ENCODE measurements around the gene PROX1.
"Not testable (repeated sequence)": the region's sequence is repeated elsewhere in the genome, so short reads cannot be mapped to it uniquely, and the experiment has no call there.

Gene PROX1

GRCh38 chr1:214075305-214075998 is 87.7 kb downstream of the PROX1 start:
- no peak for DNase-seq

- DNase-seq: no peak
Observed at GRCh38 chr1:214075999-214076707, 88.4 kb downstream of the PROX1 start.

GRCh38 chr1:214076708-214077065 is 88.9 kb downstream of the PROX1 start:
- DNase-seq: no peak

DNA sequence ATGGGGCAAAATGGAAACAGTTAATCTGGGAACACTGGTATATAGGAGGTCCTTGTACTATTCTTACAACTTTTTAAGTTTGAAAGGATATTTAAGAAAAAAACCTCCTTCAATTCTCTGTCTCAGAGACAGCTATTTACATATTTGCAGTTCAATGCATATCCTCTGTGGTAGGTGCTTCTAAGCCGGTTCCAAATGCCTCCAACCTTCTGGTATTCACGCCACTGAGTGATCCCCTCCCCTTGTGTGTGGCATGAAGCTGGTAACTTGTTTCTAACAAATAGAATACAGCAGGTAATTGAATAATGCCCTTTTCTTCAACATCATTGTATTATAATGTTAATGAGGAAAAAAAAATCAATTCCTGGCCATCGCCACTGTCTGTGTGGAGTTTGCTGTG is 91.2 kb downstream of the PROX1 start:
- DNase-seq: no peak

GRCh38 chr1:214085325-214085724 is 97.6 kb downstream of the PROX1 start:
- DNase-seq: no peak

GRCh38 chr1:214086945-214087344 is 99.2 kb downstream of the PROX1 start:
- no peak for DNase-seq

- not testable (repeated sequence) for DNase-seq
Observed at GRCh38 chr1:214089003-214089402, 101.2 kb downstream of the PROX1 start.
